ENCODE measurements around the gene SUN1.
A peak's percentile ranks its signal among the peaks of the same experiment; 100 is the strongest.

The SUN1 gene, protein sequence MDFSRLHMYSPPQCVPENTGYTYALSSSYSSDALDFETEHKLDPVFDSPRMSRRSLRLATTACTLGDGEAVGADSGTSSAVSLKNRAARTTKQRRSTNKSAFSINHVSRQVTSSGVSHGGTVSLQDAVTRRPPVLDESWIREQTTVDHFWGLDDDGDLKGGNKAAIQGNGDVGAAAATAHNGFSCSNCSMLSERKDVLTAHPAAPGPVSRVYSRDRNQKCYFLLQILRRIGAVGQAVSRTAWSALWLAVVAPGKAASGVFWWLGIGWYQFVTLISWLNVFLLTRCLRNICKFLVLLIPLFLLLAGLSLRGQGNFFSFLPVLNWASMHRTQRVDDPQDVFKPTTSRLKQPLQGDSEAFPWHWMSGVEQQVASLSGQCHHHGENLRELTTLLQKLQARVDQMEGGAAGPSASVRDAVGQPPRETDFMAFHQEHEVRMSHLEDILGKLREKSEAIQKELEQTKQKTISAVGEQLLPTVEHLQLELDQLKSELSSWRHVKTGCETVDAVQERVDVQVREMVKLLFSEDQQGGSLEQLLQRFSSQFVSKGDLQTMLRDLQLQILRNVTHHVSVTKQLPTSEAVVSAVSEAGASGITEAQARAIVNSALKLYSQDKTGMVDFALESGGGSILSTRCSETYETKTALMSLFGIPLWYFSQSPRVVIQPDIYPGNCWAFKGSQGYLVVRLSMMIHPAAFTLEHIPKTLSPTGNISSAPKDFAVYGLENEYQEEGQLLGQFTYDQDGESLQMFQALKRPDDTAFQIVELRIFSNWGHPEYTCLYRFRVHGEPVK

DNA sequence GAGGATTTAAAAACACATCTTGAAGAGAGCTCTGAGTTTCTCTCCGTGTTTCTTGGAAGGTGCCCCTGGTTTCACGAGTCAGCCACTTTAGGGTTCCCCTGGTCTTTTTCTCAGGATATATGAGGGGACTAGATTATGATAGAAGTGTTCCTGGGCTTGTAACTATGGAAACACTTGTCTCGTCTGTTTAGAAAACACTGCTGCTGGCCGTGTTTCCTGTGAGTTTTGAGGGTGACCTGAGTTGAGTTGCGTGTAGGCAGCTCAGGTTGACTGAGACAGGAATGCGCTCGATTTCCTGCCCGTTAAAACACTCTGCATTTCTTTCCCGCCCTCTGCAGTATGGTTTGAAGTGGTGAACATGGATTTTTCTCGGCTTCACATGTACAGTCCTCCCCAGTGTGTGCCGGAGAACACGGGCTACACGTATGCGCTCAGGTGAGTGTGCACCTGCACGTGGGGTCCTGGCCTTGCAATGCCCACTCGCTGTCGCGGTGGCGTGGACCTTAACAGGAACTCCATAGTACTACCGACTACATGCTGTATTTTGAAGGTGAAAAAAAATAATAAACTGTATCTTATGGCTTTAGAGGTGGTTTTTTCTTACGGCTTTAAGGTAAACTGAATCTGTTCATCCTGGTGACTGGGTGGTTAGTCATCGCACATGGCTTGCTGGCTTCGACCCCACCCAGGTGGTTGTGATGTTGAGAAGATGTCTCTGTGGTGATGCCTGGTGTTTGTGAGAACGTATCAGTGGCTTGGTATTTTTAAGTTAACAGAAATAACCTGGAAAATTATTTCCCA is at the start of gene SUN1:
Gene SUN1 (plus strand): TSS at position 310 of the 801 bp plus-strand sequence. CDS start 49 bp downstream, at position 359.
- Histone ChIP-seq H3K36me3 (ENCODE audit: control insufficient read depth, insufficient read depth, low read length) (no peaks in the 10 kb centered on the region), H3K4me1 (ENCODE audit: control insufficient read depth, insufficient read depth, low read length) (peaks cover 63% of the 10 kb centered on the region), H3K4me3 (ENCODE audit: low read length) (peak within 1 kb of the TSS; percentile 16), H3K9me3 (ENCODE audit: control insufficient read depth, low read length) (no peaks in the 10 kb centered on the region), H3K27me3 (ENCODE audit: control insufficient read depth, insufficient read depth, low read length) (no peaks in the 10 kb centered on the region), H3K9ac (ENCODE audit: low read length) (peak within 1 kb of the TSS; percentile 67)

DNA sequence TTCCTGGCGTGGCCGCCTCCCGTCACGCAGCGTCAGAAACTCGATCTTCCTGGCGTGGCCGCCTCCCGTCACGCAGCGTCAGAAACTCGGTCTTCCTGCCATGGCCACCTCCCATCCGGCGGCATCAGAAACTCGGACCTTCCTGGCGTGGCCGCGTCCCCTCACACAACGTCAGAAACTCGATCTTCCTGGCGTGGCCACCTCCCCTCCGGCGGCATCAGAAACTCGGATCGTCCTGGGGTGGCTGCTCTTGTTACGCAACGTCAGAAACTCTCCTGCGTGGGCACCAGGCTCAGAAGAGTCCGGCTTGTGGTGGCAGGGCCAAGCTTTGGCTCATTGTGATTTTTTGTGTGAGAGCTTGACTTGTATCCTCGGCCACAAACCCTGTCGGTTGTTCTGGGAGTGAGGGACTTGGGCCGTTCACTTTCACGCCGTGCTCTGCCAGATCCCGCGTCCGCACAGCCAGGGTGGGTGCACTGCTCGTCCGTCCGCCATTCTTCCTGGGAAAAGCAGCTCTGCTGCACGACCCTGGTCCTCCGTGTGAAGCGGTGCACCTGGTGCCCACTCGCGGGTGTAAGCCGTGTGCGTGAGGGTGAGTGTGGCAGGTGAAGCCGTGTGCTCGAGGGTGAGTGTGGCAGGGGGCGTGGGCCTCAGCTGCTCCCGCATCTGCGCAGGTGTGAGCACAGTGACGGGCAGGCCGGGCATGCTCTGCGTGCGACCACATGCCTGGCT is 49.4 kb upstream of the SUN1 start:
- H3K9ac ChIP-seq (ENCODE audit: low read length), result no peak overlapping the region
- peaks cover 9% of the 10 kb centered on the region for H3K36me3 ChIP-seq (ENCODE audit: control insufficient read depth, insufficient read depth, low read length)
- no peaks in the 10 kb centered on the region for H3K9me3 ChIP-seq (ENCODE audit: control insufficient read depth, low read length)
- H3K27me3 ChIP-seq (ENCODE audit: control insufficient read depth, insufficient read depth, low read length), result no peaks in the 10 kb centered on the region
- no peak overlapping the region for H3K4me3 ChIP-seq (ENCODE audit: low read length)
- peaks cover 5% of the 10 kb centered on the region for H3K4me1 ChIP-seq (ENCODE audit: control insufficient read depth, insufficient read depth, low read length)

DNA sequence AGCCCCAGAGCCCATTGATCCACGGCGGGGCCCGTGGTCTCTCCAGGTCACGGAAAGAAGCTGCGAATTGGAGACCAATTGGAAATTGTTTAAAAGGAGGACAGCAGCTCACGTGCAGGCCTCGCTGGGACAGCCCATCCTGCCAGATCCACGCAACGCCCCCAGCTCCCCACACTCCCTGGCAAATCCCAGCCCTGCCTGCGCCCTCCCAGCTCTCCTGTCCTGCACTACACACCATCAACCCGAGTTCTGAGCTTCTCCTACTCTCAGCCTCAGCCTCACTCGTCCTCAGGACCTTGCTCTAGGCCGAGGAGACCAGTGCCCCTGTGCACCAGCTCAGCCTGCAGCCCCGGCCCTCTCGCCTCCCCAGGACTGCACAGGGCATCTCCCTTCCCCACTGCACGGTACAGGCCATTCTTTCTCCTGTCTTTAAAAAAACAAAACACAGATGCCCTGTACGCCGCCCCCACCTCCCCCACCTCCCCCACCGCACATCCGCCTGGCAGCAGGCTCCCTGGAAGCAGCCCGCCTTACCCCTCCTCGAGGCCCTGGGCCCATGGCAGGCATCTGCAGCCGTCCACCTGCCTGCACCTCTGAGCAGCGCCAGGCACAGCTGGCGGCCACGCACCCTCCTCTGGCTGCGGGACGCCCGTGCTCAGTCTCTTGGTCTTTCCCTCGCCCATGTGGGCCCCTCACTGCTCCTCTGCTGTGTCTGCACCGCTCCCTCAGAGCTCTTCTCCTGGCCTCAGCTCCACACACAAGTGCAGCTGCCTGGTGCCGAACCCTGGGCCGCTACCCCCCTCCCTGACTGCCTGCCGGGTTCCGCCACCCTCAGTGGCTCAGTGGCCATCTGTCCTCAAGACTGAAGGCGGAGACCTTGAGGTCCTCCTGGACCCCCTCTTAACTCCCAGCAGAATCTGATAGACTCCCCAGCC is 48.5 kb upstream of the SUN1 start:
- Histone ChIP-seq H3K36me3 (ENCODE audit: control insufficient read depth, insufficient read depth, low read length) (peaks cover 9% of the 10 kb centered on the region), H3K4me1 (ENCODE audit: control insufficient read depth, insufficient read depth, low read length) (peaks cover 5% of the 10 kb centered on the region)

DNA sequence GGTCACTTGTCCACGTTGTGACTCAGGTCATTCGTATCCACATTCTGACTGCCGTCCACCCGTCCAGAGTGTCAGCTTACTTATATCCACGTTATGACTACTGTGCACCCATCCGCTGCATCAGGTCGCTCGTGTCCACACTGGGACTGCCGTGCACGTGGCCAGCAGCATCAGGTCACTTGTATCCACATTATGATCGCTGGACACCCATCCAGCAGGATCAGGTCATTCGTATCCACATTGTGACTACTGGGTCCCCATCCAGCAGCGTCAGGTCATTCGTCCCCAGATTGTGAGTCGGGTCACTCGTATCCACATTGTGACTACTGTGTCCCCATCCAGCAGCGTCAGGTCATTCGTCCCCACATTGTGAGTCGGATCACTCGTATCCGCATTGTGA is 47.3 kb upstream of the SUN1 start:
- Histone ChIP-seq H3K4me3 (ENCODE audit: low read length) (no peak overlapping the region), H3K9me3 (ENCODE audit: control insufficient read depth, low read length) (no peaks in the 10 kb centered on the region), H3K4me1 (ENCODE audit: control insufficient read depth, insufficient read depth, low read length) (peaks cover 5% of the 10 kb centered on the region), H3K36me3 (ENCODE audit: control insufficient read depth, insufficient read depth, low read length) (peaks cover 9% of the 10 kb centered on the region), H3K27me3 (ENCODE audit: control insufficient read depth, insufficient read depth, low read length) (no peaks in the 10 kb centered on the region), H3K9ac (ENCODE audit: low read length) (no peak overlapping the region)

More for the DNA sequence above, 48.5 kb upstream of the SUN1 start:
- Histone ChIP-seq H3K9ac (ENCODE audit: low read length) (no peak overlapping the region), H3K9me3 (ENCODE audit: control insufficient read depth, low read length) (no peaks in the 10 kb centered on the region), H3K4me3 (ENCODE audit: low read length) (no peak overlapping the region), H3K27me3 (ENCODE audit: control insufficient read depth, insufficient read depth, low read length) (no peaks in the 10 kb centered on the region)

DNA sequence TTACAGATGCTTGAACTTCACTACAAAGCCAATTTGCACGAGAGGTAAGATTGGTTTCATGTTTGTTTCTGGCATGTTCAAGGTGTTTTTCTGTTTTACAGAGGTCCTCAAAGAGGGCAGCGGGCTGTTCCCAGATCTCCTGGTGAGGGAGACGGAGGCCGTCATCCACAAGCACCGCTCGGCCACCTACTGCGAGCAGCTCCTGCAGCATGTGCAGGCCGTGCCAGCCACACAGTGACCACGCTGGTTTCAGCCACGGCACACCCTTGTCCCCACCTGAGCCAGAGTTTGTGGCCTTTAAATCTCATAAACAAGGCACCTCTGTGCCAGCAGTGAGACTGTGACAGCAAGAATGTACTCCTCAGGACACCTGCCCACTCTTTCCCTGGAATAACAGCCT is 46.9 kb upstream of the SUN1 start:
- Histone ChIP-seq H3K4me1 (ENCODE audit: control insufficient read depth, insufficient read depth, low read length) (peaks cover 5% of the 10 kb centered on the region), H3K27me3 (ENCODE audit: control insufficient read depth, insufficient read depth, low read length) (no peaks in the 10 kb centered on the region), H3K9ac (ENCODE audit: low read length) (no peak overlapping the region), H3K9me3 (ENCODE audit: control insufficient read depth, low read length) (no peaks in the 10 kb centered on the region), H3K36me3 (ENCODE audit: control insufficient read depth, insufficient read depth, low read length) (peaks cover 9% of the 10 kb centered on the region), H3K4me3 (ENCODE audit: low read length) (no peak overlapping the region)

DNA sequence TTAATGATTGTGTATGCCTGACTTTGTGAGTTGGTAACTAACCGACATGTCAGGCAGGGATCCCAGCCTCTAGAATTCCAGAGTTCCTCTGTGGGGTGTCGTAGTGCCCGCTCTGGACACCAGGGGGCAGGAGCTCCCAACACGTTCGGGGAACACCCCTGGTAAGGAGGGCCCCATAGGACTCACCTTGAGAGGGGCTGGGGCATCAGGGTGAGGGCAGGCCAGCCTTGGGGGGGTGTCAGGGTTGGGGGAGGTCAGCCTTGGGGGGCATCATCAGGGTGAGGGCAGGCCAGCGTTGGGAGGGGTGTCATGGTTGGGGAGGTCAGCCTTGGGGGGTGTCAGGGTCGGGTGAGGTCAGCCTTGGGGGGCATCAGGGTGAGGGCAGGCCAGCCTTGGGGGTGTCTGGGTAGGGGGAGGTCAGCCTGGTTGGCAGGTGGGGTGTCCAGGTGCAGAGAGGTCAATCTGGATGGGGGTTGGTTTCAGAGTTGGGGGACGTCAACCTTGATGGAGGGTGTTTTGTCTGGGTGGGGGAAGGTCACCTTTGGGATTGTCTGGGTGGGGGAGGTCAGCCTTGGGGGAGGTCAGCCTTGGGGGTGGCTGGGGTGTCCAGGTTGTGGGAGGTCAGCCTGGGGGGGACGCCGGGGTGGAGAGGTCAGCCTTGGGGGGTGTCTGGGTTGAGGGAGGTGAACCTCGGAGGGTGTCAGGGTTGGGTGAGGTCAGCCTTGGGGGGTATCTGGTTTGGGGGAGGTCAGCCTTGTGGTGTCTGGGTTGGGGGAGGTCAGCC is 45.6 kb upstream of the SUN1 start:
- Histone ChIP-seq H3K9ac (ENCODE audit: low read length) (no peak overlapping the region), H3K36me3 (ENCODE audit: control insufficient read depth, insufficient read depth, low read length) (peaks cover 9% of the 10 kb centered on the region), H3K4me1 (ENCODE audit: control insufficient read depth, insufficient read depth, low read length) (peaks cover 5% of the 10 kb centered on the region), H3K27me3 (ENCODE audit: control insufficient read depth, insufficient read depth, low read length) (no peaks in the 10 kb centered on the region), H3K4me3 (ENCODE audit: low read length) (no peak overlapping the region), H3K9me3 (ENCODE audit: control insufficient read depth, low read length) (no peaks in the 10 kb centered on the region)

DNA sequence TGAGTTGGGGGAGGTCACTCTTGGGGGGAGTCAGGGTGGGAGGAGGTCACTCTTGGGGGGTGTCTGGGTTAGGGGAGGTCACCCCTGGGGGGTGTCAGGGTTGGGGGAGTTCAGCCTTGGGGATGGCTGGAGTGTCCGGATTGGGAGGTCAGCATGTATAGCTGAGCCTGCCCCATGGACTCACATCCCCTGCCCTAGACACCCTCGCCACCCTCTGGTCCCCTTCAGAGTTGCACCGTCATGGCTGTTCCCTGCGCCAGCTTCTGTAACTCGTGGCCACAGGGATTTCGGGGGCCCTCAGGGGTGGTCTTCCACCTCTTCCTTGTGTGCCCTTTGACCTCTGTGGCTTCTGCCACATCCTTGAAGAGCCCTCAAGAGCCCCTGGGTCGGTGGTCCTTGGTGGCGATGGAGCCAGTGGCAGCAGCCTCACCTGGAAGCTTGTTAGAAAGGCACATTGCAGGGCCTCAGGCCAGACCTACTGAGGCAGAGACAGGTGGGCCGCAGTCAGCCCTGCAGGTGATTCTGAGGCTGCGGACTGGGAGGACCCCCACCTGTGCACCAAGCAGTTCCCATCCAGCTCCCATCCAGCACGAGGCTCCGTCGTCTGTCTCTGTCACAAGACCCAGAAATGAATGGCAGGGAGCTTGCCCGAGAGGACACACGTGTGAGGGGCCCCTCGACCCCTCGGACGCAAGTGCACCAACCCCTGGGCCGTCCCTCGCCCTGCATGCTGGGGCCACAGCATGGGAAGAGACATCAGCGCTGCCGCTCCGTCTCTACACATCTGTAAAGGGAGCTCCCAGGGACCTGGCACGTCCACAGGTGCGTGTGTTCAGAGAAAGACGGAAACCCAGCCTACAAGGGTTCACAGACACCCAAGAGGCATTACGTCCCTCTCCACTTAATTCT is 44.7 kb upstream of the SUN1 start:
- Histone ChIP-seq H3K27me3 (ENCODE audit: control insufficient read depth, insufficient read depth, low read length) (no peaks in the 10 kb centered on the region), H3K36me3 (ENCODE audit: control insufficient read depth, insufficient read depth, low read length) (peaks cover 9% of the 10 kb centered on the region), H3K9me3 (ENCODE audit: control insufficient read depth, low read length) (no peaks in the 10 kb centered on the region), H3K4me1 (ENCODE audit: control insufficient read depth, insufficient read depth, low read length) (peaks cover 5% of the 10 kb centered on the region), H3K9ac (ENCODE audit: low read length) (no peak overlapping the region), H3K4me3 (ENCODE audit: low read length) (no peak overlapping the region)

DNA sequence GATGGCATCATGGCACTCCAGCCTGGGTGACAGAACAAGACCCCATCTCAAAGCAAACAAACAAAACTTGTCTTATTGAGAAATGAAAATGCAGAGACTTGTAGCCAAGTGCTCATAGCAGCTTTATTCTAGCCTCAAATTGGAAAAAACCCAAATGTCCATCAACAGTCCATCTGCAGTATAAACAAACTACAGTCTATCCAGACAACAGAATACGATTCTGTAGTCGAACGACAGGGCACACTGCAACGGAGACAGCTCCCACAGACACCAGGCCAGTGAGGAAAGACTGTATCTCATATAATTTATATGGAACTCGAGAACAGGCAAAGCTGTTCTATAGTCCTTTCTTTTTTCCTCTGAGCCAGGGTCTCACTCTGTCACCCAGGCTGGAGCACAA is 40.8 kb upstream of the SUN1 start:
- Histone ChIP-seq H3K36me3 (ENCODE audit: control insufficient read depth, insufficient read depth, low read length) (no peaks in the 10 kb centered on the region), H3K4me1 (ENCODE audit: control insufficient read depth, insufficient read depth, low read length) (peaks cover 25% of the 10 kb centered on the region), H3K9me3 (ENCODE audit: control insufficient read depth, low read length) (no peaks in the 10 kb centered on the region), H3K4me3 (ENCODE audit: low read length) (no peak overlapping the region), H3K9ac (ENCODE audit: low read length) (no peak overlapping the region), H3K27me3 (ENCODE audit: control insufficient read depth, insufficient read depth, low read length) (no peaks in the 10 kb centered on the region)

DNA sequence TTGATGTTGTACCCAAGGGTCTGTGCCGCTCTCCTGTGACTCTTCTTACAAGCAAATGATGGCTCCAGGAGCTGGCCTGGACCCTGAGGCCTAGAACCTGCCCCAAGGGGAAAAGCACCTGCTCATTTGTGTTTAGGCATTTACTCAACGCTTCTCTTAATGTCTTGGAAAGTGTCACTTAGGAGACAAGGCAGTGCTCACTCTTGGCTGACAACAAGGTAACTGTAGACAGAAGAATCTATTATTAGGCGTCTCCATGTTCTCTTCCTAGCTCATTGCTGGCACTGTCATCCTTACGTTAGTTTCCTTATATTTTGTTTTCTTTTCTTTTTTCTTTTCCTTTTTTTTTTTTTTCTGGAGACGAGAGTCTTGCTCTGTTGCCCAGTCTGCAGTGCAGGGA is 38.1 kb upstream of the SUN1 start:
- Histone ChIP-seq H3K36me3 (ENCODE audit: control insufficient read depth, insufficient read depth, low read length) (no peaks in the 10 kb centered on the region), H3K9me3 (ENCODE audit: control insufficient read depth, low read length) (no peaks in the 10 kb centered on the region), H3K9ac (ENCODE audit: low read length) (no peak overlapping the region), H3K27me3 (ENCODE audit: control insufficient read depth, insufficient read depth, low read length) (no peaks in the 10 kb centered on the region), H3K4me3 (ENCODE audit: low read length) (no peak overlapping the region), H3K4me1 (ENCODE audit: control insufficient read depth, insufficient read depth, low read length) (peaks cover 21% of the 10 kb centered on the region)
